Thyroid gland (tissue), 4 donors: ENCODE data around the gene CLEC19A.

ENCODE experiments used
- CTCF ChIP-seq, 6 experiments: fragments of 200-600 bp in 3 of 6; fragments of 450-650 bp in 3 of 6; sonication (generic) in 3 of 6; IDR thresholded peaks; one replicate each; pipeline ENCODE4 v1.5.1; 2016 to 2019; ENCODE audit warnings: antibody characterized with exemption in 6 of 6, mild to moderate bottlenecking in 2 of 6, inconsistent platforms in 1 of 6, moderate library complexity in 1 of 6
- POLR2A ChIP-seq, 2 donors: fragments of 450-650 bp; IDR thresholded peaks; one replicate each; pipeline ENCODE4 v1.6.1; 2017; ENCODE audit warnings: antibody characterized with exemption in 2 of 2, mild to moderate bottlenecking in 2 of 2, moderate library complexity in 1 of 2

GRCh38 chr16:19323596-19323995 is 38.1 kb downstream of the CLEC19A start:
- no peak for TF ChIP-seq POLR2A (IDR thresholded peaks at IDR 0.05)
- TF ChIP-seq CTCF (IDR thresholded peaks at IDR 0.05), result no peak
